GM19239 (cell line): Measurements from ENCODE around the gene C1QTNF12.
"Not testable (repeated sequence)": the region's sequence is repeated elsewhere in the genome, so short reads cannot be mapped to it uniquely, and the experiment has no call there.

Experiments used
- DNase-seq: peaks from one replicate; pipeline ENCODE4 v3.0.0; 2011; ENCODE audit warnings: low spot score; ENCODE audit not compliant: insufficient read length
- FAIRE-seq: peaks from 2 replicates; lab custom pipeline; 2011; peaks lifted over from hg19 to GRCh38; lab: Jason Lieb, UNC

Gene C1QTNF12

GRCh38 chr1:1203561-1204424 lies 42.7 kb downstream of the C1QTNF12 start:
- DNase-seq: no peak
- FAIRE-seq: no peak

- no peak for DNase-seq
- no peak for FAIRE-seq
These were observed 43.5 kb downstream of the C1QTNF12 start for GRCh38 chr1:1202831-1203560.

- DNase-seq (no peak), FAIRE-seq (no peak)
These were observed 45.4 kb downstream of the C1QTNF12 start for GRCh38 chr1:1200876-1201810.

- no peak for DNase-seq
- FAIRE-seq: no peak
These were observed 46.3 kb downstream of the C1QTNF12 start for GRCh38 chr1:1199961-1200875.

DNA sequence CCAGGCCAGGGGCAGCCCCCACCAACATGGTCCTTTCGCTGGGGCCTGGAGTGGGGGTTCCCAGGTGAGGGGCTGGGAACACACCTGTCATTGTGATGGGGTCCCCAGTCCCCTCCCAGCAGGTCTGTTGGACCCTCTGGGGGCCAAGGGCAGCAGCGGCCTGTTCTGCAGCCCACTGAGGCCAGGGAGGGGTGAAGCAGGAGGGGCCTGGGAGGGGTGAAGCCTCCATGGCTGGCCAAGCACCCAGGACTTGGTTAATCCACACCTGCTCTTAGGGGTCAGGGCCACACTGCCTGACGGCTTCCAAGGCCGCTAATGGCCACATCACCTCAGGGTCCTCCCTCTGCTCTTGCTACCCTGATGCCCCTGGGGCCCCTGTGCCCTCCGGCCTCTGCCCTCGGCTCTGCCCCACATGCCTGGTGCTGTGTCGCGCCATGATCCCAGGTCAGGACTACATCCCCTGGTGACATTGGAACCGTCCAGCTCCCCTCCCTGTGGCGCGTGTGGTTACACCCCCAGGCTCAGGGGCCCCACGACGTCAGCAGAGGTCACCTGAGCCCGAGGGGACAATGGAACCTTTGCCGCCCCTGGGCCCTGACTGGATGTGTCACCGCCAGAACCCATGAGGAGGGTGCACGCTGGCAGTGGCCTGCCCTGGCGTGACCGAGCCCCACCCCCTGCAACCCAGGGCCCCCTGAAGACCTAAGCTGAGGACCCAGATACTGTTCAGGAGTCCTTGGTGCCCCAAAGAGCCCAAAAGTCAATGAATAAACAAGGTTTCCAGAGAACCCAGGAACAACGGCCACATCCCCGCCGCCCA lies 47.2 kb downstream of the C1QTNF12 start:
- DNase-seq: no peak
- FAIRE-seq: no peak

- DNase-seq: no peak
These were observed 47.9 kb downstream of the C1QTNF12 start for GRCh38 chr1:1198423-1199140.

DNA sequence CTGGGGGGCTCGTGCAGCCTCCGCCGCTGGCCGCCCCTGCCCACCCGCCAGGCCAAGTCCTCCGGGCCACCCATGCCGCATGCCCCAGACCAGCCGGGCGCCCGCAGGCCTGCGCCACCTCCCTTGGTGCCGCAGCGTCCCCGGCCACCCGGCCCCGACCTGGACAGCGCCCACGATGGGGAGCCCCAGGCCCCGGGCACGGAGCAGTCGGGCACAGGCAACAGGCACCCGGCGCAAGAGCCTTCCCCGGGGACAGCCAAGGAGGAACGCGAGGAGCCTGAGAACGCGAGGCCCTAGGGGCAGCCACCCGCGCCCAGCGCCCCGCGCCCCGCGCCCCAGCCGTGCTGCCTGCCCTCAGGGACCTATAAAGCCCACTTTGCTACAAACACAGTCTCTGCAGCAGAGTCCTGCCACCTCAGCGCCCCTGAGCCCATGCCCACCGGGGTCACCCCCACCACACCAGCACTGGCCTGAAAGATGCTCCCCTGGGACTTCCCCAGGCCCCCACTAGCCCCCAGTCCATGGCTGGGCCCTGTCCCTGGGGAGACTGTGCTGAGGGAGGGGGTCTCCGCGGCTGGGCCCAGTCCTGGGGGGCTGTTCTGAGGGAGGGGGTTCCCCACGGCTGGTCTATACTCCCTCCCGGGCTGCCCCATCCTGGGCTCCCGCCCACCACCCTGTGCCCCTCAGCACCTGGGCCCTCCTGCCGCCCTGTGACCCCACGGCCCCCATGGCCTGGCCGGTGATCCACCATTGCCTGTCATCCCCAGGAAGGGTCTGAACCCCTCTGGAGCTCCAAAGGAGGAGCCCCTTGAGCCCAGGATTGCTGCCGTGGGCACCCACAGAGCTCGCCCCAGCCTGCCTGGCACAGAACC lies 48.7 kb downstream of the C1QTNF12 start:
- FAIRE-seq (no peak), DNase-seq (no peak)

More at GRCh38 chr1:1198423-1199140, 47.9 kb downstream of the C1QTNF12 start:
- no peak for FAIRE-seq

- DNase-seq (no peak), FAIRE-seq (no peak)
These were observed 49.4 kb downstream of the C1QTNF12 start for GRCh38 chr1:1197188-1197500.

GRCh38 chr1:1196431-1197187 lies 49.9 kb downstream of the C1QTNF12 start:
- FAIRE-seq: no peak
- no peak for DNase-seq

DNA sequence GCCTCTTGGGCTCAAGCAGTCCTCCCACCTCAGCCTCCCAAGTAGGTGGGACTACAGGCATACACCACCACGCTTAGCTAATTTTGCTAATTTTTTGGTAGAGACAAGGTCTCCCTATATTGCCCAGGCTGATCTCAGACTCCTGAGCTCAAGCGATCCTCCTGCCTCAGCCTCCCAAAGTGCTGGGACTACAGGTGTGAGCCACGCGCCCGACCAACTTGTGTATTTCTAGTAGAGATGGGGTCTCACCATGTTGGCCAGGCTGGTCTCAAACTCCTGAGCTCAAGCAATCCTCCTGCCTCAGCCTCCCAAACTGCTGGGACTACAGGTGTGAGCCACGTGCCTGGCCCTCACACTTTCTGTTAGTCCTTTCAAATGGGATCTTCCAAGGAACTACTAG lies 50.8 kb downstream of the C1QTNF12 start:
- not testable (repeated sequence) for FAIRE-seq, DNase-seq

- no peak for DNase-seq
- FAIRE-seq: no peak
These were observed 51.8 kb downstream of the C1QTNF12 start for GRCh38 chr1:1194723-1195122.
